ENCODE data around the gene COPA.

DNA sequence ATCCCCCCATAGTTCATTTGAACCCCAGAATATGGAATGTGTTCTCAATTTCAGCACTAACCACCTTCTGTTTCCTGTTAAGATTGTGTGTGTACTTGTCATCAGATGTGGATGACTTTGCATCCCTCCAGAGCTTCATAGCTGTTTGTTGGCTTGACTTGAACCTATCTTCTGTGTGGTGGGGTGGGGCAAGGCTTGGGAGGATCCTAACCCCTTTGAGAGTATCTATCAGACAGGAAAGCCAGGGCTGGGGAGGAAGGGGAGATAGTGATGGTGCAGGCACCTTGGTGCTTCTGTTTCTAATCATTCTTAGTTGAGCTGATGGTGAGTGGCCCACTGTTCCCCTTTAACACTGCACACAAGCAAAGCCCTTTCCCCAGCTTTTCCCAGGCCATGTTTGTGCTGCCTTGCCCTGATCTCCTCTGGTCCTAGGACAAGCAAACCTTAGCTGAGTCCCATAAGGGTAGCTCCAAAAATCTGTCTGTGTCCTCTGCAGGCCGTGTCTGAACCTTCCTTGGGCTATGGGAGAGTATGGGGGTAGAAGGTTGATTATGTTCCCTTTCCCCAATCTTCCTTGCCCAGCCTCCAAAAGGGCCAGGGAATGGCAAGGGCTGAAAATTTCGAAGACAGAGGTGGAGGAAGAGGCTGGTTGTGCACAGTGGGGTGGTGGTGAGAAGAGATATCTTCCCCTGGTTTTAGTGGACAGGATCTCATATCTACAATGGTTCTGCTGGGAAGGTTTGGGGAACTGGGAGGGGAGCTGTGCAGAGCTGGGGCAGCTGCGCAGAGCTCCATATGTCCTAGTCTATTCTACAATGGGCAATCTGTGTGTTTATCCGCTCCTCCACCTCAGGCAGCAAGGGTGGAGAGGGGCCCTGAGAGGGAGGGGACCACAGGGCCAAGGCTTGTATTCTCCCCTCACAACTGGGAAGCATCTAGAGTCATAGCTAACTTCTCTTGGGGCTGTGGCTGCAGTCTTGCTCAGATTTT lies 25.2 kb upstream of the COPA start:
- no peak for TF ChIP-seq POLR2A (IDR thresholded peaks at IDR 0.05; ENCODE audit: low read depth, low read length)
- no peak for TF ChIP-seq POLR2AphosphoS5 (IDR thresholded peaks at IDR 0.05; ENCODE audit: low read depth, low read length)
